Measurements from ENCODE around the gene PPDPF. TPM values are rescaled to one million over a fixed set of nuclear protein-coding genes. Genes with fewer than 3 reads are reported as not detected.
"Not testable (repeated sequence)": the region's sequence is repeated elsewhere in the genome, so short reads cannot be mapped to it uniquely, and the experiment has no call there.

The PPDPF gene
- total RNA-seq, 1 experiment from 2014 or later = 93.2 TPM

DNA sequence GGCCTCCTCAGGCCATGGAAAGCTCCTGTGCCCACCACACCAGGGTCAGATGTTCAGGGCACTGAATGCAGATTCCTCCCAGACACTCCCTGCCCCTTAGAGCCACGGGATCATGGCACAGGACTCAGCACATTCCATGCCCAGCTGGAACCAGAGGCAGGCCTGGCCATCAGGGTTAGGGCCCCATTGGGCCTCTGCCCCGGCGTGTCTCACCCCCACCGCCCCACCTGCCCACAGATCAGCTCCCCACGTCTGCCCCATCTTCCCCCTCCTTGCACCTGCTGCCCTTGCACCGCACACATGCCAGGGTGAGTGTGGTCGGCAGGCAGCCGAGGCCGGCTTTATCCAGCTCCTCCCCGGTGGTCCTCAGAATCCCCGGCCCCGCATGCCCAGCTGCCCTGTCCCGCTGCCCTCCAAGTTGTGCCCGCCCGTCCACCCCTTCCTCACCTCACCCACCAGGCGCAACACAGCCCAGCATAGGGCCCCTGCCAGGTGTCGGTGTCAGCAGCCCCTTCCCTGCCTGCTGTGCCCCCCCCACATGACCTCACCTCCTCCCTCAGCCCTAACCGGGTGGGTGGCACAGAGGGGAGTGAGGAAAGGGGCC lies 29.2 kb downstream of the PPDPF start:
- no peak for DNase-seq (ENCODE audit: low spot score)

DNA sequence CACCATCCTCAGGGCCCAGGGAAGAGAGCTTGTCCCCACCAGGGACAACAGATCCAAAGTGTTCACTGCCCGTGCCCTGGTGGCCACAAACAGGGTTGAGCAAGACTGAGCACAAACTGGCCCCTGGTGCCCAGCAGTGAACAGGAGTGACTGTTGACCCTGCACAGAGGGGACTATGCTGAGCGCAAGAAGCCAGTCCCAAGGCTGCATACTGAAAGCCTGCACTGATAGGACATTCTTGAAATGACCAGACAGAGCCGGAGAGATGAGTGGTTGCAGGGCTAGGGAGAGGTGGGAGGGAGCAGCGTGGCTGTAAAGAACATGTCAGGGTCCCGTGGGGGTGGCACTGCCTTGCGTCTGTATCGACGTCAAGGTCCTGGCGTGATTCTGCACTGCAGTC lies 30.5 kb downstream of the PPDPF start:
- DNase-seq (ENCODE audit: low spot score) = no peak

DNA sequence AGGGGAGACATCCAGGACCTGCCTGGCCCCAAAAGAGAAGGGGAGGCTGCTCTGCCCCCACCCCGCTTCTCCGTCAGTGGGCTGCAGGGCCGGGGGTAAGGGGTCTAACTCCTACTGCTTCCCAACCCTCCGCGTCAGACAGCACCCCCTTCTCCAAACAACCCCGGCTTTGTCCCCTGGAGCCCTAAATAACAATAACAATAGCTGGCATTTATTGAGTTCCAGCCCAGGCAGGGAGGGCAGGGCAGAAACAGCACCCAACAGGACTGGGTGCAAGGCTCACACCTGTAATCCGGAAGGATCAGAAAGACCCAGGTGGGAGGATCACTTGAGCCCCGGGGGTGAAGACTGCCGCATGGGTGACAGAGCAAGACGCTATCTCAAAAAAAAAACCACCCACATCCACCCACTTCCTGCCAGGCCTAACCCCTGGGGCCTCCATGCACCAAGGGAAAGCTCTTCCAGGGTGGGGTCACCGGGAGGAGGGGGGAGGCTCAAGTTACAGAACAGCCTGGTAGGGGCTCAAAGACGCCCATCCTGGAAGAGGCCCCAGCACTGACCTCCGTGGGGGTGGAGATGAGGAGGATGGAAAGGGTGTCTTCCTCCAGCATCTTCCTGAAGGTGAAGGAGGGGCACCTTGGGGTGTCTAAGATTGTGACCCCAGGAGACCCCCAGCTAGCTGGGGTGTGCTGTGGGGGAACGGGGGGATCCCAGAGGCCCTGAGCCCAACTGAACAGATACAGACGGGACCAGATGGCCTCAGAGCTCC lies 32.1 kb downstream of the PPDPF start:
- no peak for DNase-seq (ENCODE audit: low spot score)

DNA sequence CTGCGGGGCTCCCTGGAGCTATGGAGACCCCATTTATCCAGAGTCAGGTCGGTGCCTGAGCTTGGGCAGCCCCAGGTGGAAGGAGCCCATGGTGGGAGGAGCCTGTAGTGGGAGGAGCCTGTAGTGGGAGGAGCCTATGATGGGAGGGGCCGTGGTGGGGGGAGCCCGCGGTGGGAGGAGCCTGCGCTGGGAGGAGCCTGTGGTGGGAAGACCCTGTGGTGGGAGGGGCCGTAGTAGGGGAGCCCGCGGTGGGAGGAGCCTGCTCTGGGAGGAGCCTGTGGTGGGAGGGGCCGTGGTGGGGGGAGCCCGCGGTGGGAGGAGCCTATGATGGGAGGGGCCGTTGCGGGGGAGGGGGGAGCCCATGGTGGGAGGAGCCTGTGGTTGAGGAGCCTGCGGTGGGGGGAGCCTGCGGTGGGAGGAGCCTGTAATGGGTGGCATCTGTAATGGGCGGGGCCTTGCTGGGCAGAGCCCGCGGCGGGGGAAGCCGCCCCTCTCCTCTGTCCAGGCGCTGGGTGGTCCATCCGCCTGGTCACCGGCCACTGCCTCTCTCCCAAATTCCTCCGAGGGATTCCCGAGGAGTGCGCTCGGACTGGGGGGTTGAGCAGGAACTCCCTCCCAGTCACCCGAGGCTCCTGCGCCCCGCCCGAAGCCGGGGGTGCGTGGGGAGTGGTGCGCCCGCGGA lies 32.8 kb downstream of the PPDPF start:
- DNase-seq (ENCODE audit: low spot score) = no peak

DNA sequence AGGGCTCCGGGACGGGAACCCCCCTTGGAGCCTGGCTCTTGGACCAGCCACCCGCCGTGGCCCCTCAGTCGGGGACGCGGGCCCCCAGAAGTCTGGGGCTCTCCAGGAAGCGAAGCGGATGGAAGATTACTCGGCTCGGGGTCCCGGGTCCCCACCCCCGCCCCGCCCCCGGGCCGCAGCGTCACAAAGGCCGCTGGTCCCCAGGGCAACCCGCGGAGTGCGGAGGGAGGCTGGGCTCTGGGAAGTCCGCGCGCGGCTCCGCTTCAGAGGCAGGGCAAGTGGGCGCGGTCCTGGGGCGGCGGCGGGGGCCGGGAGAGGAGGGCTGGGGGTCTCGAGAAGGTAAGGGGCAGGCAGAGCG lies 33.3 kb downstream of the PPDPF start, which contains the start of gene FNDC11:
Gene FNDC11, plus strand, starts transcription at position 227 of the 358 bp plus-strand sequence. CDS start 1,505 bp downstream, outside the sequence.
- DNase-seq (ENCODE audit: low spot score) = no peak

DNA sequence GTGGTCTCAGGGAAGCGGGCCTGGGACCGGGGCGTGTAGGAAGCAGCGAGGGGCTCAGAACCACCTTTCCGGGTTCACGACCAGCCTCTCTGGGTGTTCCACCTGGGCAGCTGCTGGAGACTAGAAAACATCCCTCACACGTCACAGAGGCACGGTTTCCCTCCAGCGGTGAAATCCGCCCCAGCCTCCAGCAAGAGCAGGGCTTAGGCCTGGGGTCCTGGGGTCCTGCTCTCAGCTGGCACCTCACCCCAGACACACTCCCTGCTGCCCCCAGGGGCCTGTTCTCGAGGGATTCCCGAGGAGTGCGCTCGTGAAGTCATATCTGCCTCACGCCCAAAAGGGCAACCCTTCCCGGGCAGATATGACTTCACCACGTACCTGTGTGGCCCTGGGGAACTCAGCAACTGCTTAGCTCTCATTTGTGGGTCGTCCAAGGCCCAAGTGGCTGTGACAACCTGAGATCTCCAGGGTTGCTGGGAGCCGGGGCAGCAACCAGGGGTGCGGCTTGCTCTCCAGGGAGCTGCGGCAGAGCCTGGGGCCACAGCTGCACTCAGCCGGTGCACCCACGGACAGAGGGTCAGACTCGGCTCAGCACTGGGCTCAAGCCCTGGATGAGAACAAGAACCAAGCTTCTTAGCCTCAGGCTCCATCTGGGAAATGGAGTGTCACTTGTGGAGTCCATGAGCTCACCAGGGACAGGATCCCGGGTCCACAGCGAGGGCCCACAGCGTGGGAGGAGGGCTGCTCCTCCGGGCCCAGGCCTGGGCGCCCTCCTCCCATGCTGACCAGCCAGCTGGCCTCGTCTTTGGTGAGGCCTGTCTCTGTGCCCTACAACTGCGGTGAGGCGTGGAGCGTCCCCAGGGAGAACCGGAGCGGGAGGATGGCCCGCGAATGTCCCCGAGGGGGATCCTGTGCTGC lies 34.1 kb downstream of the PPDPF start:
- DNase-seq (ENCODE audit: low spot score) = no peak

DNA sequence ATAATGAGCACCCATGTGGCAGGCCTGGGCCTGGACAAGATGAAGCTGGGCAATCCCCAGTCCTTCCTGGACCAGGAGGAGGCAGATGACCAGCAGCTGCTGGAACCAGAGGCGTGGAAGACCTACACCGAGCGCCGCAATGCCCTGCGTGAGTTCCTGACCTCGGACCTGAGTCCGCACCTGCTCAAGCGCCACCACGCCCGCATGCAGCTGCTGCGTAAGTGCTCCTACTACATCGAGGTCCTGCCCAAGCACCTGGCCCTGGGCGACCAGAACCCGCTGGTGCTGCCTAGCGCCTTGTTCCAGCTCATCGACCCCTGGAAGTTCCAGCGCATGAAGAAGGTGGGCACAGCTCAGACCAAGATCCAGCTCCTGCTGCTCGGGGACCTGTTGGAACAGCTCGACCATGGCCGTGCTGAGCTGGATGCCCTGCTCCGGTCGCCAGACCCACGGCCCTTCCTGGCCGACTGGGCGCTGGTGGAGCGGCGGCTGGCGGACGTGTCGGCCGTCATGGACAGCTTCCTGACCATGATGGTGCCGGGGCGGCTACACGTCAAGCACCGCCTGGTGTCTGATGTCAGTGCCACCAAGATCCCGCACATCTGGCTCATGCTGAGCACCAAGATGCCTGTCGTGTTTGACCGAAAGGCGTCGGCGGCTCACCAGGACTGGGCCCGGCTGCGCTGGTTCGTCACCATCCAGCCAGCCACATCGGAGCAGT lies 35.3 kb downstream of the PPDPF start:
- DNase-seq (ENCODE audit: low spot score) = no peak

DNA sequence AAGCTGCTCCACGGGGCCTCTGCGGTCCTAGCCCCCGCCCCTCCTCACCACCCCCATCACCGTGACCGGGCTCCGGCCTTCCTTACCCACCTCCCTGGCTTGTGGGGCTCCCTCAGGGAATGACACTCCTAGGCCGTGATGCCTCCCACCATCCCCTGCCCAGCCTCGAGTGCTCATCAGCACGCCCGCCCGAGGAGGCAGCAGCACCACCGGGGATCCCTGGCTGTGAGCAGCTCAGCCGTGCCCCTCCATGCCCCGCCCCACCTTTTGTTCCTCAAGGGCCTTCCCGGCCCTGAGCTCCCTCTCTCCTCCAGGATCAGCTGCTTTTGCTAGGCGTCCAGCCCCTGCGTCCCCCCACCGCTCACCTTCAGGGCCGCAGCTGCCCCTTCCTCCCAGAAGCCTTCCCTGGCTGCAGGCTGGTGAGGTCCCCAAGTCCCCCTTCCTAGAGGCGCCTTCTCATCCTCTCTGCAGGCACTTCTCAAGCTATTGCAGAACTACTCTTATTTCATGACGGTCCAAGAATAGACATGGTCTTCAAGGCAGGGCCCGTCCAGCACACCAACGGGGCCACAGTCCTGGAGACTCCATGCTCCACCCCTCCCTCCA lies 36.4 kb downstream of the PPDPF start:
- no peak for DNase-seq (ENCODE audit: low spot score)

DNA sequence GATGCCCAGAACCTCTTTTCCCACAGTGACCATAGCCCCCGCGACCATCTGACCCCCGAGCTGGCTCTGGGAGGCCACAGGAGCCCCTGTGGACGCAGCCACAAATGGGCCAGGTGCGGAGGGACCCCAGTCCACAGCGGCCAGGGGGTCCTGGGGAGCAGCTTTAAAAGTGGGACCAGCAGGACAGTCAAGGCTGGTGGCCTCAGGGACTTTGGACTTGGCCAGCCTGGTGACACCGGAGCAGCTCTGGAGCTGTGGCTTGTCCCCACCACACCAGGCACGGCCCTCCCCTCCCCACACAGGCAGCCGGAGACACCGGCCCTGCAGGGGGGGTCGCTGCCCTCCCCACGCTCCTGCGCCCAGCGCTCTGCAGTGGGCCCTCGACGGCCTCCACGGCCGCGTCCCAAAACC lies 36.9 kb downstream of the PPDPF start:
- DNase-seq (ENCODE audit: low spot score) = no peak

DNA sequence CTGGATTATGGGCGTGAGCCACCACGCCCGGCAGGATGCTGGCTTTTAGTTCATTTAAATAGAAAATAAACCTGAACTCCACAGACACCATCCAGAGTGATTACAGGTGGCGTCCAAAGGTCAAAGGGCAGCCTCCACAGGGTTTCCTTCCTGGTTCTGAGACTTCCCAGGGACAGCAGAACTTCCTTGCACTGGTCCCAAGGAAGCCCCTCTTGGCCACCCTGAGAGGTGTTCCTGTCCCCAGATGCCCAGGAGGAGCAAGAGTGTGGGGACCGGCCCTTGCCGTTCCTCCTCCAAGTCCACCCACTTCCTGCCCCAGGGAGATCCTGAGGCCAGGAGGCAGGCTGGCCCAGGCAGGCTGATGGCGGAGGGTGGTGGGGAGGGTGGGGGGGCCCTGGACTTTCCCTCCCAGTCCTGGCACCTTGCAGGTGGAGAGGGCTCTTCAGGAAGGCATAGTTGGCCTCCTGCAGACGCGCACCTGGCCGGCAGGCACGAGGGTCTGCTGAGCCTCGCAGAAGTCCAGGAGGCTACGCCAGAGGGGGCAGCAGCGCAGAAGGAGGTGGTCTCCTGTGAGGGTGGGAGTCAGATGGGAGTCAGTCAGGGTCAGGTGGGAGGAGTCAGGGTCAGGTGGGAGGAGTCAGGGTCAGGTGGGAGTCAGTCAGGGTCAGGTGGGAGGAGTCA lies 38.4 kb downstream of the PPDPF start:
- DNase-seq (ENCODE audit: low spot score) = no peak

DNA sequence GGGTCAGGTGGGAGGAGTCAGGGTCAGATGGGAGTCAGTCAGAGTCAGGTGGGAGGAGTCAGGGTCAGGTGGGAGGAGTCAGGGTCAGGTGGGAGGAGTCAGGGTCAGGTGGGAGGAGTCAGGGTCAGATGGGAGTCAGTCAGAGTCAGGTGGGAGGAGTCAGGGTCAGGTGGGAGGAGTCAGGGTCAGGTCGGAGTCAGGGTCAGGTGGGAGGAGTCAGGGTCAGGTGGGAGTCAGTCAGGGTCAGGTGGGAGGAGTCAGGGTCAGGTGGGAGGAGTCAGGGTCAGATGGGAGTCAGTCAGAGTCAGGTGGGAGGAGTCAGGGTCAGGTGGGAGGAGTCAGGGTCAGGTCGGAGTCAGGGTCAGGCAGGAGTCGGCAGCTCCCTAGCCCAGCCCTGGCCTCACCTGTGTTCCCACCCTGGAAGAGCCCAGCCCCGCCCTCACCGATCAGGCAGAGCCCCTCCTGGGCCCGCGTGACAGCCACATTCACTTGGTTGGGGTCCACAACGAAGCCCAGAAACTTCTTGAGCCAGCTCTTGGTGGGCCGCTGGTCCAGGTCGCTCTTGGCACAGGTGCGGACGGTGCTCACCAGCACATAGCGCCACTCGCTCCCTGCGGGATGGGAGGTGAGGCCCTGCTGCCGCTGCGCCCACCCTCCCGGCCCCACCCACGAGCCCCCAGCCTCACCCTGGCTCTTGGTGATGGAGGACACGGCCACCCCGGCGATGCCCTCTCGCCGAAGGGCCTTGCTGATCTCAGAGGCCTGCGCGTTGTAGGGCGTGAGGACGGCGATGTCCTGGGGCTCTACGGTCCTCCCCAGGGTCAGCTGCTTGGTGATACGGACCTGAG lies 39.1 kb downstream of the PPDPF start:
- not testable (repeated sequence) for DNase-seq (ENCODE audit: low spot score)

DNA sequence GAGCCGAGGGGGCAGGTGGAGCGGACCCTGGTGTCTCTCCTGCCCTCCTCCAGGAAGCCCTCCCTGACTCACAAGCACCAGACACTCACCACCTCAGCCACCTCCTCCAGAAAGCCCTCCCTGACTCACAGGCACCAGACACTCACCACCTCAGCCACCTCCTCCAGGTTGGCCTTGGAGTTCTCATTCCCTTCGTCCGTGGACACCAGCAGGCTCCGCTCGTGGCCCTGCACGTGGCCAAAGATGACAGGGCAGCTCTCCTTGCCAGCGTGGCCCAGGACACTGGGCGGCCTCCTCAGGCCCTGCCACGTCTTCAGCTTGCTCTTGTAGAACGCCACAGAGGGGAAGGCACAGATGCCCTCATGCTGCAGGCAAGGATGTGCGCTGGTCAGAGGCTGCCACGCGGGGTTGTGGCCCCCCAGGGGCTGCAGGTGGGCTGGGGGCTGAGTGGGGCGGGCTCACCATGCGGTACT lies 39.8 kb downstream of the PPDPF start:
- no peak for DNase-seq (ENCODE audit: low spot score)

DNA sequence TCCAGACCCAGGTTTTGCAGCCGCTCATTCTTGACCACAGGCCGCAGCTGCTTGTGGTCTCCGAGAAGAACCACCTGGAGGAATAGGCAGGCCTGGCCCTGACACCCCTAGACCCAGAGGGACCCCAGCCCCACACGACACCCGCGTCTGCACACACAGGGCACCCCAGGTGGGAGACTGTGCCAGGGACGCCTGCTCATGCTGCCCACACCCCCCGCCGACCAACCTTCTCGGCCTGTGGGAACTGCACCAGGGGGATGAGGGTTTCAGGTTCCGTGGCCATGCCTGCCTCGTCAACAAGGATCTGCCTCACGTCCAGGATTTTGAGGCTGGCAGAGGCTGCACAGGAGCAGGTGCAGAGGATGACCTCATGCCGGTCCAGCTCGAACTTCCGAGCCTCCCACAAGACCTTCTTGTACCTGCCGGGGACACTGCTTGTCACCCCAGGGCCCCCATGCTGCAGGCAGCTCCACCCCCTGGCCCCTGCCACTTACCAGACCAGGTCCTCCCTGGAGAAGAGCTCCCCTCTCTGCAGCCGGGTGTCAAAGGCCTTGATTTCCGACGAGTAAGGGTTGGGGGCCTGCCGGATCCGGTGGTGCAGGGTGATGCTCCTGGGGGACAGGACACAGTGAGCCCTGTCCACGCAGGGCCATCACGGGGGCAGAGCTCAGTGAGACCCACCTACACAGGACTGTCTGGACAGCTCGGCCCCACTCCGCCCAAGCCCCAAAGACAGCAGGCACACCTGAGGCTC lies 40.5 kb downstream of the PPDPF start:
- DNase-seq (ENCODE audit: low spot score) = no peak

DNA sequence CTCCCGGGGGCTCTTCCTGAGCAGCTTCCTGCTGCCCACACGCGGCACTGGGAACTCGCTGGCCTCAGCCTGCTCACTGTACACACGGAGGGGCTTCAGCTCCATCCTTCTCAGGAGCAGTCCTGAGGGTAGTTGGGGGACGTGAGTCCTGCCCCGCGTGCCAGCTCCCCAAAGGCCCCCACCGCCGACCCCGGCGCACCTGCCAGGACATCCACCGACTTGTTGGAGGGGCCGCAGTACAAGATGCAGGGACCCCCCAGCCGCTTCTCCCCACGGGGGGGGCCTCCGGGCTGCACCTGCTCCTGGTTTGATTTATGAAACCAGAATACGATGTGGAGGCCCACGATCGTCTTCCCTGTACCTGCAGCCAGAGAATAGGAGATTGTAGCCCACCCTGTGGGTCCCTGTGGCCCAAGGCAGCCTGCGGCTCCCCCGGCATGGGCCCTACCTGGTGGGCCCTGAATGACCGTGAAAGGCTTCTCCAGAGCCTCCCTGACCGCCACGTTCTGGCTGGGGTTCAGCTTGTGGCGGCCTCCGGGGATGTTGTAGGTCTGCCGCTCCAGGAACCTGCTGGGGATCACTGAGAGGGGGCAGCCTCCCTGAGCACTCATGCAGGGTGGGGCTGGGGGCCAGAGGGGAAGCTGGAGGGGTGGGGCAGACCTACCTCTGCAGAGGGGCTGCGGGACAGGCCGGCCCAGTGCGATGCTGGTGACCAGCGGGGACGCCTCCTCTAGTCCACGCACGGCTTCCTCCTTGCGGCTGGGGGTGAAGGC lies 41.2 kb downstream of the PPDPF start:
- DNase-seq (ENCODE audit: low spot score) = no peak

DNA sequence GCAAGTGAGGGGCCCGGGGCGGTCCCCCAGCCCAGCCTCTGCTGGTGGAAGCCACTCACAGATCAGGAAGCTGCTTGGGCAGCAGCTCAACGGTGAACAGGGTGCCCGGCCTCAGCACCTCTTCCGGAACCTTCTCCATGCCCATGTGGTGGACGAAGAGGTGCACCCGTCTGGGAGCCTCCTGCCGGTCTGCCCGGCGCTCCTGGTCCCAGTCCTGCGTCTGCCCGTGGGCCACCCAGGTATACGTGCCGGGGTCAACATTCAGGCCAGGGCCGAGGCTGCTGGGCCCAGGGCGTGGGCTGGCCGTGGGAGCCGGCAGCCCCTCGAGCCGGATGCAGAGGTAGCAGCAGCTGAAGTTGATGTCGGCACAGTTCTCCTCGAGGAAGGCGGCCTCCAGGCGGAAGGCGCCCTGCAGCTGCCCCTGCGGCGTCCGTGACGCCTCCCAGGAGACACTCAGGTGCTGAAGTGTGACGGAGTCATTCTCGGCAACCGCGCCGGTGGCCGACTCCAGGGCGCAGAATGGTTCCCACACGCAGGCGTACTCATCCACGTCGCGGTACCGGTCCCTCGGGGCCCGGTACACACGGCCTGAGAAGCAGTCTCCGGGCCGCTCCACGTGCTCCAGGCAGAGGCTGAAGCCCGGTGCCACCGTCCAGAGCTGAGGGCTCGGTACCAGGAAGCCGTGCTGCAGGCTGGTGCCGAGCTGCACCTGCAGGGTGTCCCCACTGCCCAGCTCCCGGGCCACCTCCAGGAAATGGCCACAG lies 42.1 kb downstream of the PPDPF start:
- DNase-seq (ENCODE audit: low spot score) = no peak

DNA sequence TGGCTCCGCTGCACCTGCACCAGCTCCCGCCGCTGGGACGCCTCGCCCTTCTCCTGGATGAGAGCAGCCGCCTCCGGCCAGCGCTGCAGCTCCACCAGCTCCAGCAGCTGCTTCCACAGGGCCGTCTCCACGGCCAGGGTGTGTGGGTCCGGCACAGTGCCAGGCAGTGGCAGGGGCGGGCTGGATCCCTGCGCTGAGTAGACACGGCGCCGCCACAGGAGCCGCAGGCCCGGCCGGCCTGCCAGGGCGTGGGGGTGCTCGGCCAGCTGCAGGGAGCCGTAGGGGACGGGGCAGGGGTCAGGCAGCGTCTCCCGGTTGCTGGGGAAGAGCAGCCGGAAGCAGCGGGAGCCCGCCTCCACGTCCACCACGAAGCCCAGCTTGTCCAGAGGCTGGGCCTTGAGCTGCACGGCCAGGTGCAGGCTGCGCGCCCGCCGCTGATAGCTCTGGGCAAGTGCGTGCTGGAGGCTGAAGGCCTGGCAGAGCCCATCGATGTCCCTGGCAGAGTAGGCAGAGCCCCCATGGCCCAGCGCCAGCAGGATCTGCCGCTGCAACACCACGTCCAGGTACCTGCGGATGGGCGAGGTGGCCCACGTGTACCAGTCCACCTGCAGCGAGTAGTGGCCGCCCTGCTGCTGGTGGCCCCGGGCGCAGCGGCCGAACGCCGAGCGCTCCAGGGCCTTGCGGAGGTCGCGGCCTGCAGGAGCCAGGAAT lies 42.8 kb downstream of the PPDPF start:
- no peak for DNase-seq (ENCODE audit: low spot score)

All from H4 (cell line).